GM21381 (cell line): ENCODE results near the gene CD200.
"Not testable (repeated sequence)": the region's sequence is repeated elsewhere in the genome, so short reads cannot be mapped to it uniquely, and the experiment has no call there.

Source experiments
- ATAC-seq: cut with Tn5 transposase; IDR thresholded peaks from one replicate; pipeline ENCODE4 v1.9.1; 2021; ENCODE audit warnings: mild to moderate bottlenecking, moderate library complexity; ENCODE audit not compliant: unreplicated experiment

CD200 gene

DNA sequence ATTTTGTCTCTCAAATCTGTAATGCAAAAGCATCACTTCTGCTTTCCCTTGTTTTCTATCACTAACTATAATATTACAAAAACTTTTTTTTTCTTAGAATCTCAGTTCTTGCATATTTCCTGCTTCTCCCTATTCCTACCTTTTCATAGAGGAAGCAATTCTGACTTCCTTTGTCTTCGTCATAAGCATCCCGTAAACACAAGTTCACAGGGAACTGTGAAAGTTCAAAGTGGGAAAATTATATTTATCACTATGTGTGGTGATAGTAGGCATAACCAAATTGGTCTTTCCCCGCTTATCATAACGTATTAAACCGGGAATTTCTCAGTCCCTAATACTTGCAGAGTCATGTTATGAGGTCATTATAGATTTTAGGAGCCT lies 22.3 kb downstream of the CD200 start:
- no peak for ATAC-seq

DNA sequence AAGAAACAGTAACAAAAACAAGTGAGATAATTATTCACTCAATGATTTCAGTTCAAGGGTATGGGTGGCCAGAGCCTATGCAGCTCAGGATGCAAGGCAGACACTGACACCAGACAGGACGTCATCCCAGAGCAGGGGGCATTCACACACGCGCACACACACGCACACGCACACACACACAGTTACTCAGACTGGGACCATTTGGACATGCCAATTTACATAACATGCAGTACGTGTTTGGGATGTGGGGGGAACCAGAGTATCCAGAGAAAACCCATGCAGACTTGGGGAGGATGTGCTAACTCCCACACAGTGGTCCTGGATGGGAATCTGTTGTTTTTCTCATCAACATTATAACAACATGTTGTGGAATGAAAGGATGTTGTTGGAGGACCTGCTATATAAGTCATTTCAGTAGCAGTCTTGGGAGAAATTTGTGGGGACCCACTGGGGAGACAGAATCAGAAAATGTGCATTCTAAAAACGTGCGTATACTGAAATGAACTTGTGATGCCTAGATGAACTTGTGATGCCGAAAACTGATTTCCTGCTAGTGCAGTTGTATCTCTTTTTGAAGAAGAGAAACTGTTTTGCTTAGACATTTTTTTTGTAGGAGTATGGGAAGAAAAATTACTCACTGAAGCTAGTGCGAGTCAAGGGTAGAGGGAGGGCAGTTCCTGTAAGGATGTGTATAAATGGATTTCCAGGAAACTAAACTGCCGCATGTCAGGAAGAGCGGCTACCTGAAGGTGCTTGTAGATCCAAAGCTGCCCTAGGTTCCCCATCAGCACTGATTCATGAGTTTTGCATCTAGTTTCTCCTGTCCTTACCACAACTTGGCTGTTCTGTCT lies 25.2 kb downstream of the CD200 start:
- ATAC-seq: no peak

DNA sequence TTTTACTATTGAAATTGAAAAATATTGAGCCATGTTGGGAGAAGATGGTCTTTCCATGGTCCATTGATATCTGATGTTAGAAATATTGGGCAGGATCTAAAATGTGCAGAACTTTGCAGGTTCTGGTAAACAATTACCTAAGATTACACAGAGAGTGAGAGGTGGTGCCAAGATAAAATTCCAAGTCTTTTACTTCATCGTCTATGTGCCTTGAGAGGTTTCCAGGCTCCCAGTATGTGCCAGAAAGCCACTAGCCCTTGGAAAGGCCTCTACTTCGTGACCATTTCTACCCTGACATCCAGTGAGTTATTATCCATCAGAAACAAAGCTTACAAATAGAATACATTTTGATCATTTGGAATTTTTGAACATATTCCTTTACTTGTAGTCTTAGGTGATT lies 27.6 kb downstream of the CD200 start:
- ATAC-seq: no peak

DNA sequence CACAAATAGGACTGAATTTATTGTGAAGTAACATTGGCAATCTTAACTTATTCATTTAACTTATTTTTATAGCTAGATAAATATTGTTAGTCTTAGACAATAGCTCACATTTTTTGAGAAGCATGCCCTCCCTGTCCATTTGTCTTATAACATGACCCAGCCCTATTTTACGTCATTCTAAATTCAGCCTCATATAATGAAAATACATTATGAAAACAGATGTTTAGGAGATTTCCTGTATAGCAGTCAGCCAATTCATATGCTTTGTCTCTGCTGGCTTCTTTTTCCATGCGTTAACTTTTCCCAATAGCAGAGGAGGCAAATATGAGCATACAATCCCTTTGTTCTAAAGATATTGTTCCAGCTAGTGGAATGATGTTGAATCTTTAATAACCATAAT lies 29.3 kb downstream of the CD200 start:
- ATAC-seq: no peak

DNA sequence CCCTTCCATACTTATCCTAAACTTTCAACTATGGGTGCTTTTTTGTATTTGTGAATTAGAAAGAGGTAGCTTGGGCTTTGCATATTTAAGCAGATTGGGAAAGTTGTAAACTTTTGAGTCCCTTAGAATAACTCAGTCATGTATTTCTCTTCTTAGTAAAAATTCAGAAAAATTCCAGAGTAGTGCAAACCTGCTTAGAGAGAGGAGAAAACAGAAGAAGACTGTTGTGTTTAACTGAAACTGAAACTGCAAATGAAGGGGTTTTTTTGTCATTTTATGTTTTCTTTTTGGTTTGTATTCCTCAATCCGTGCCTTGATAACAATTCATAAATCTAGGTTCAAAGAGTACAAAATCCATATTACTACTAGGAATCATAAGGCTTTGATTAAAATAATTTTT lies 31.3 kb downstream of the CD200 start:
- ATAC-seq: peak; percentile 49

DNA sequence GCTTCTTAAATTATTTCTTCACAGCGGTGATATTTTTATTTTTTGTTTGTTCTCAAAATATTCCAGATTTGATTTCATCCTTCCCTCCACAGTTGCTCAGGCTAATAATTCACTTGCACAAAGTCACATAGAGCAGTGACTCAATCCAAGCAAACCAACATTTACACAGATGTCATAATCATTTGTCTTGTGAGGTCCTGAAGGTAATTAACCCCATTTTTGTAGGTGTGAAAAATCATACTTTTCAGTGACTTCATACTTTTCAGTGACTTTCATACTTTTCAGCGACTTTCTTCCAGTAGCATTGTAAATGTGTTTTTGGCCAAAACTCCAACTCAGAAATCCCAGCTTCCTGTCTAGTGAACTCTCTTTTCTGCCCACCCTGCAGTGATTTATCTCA lies 32.1 kb downstream of the CD200 start:
- ATAC-seq: peak; percentile 46

DNA sequence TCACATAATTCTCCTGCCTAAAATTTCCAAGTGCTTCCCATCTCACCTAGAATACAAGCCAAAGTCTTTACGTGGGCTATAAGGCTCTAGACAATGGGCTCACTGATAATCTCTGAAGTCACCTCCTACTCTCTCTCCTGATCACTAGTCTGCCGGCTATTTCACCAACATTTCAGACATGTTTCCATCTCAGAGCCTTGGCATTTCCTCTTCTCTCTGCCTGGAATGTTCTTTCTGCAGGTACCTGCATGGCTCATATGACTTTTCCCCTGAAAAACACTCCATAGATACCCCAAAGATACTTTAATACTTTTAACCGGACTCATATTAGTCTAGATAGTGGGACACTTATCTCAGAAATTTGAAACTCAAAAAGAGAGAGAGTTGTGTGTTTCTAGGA lies 32.7 kb downstream of the CD200 start:
- no peak for ATAC-seq

DNA sequence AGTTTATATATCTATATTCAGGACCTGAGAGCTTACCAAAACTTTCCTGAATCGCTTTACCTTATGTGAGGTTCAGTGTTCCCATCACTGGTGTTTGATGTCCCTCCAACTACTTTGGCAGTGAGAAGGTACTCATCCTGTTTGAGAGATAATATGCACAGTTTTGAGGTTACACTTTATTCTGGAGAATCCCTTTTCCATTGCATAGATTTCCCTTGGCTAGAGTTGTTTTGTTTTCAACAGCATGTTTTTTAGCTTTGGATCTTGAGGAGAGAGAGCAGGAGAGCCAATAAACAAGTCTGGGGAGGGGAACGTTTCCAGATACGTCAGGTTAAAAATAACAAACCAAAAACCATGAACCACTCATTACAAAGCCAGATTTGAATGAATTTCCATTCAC lies 33.6 kb downstream of the CD200 start:
- ATAC-seq: no peak

DNA sequence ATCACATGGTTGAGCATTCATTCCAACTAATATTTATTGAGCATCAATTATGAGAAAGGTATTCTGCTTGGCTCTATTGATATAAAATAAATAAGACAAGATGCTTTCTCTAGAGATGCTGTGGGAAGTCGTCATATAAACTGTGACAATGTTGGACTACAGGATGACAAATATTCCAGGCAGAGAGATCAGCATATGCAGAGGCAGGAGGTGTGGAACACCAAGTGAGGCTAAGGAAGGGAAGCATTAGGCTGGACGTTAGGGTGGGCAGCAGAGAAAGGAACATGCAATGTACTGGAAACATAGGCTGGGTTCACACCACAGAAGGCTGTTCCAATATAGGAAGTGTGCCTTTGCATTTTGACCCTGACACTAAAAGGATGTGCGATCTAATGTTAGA lies 38.6 kb downstream of the CD200 start:
- no peak for ATAC-seq

DNA sequence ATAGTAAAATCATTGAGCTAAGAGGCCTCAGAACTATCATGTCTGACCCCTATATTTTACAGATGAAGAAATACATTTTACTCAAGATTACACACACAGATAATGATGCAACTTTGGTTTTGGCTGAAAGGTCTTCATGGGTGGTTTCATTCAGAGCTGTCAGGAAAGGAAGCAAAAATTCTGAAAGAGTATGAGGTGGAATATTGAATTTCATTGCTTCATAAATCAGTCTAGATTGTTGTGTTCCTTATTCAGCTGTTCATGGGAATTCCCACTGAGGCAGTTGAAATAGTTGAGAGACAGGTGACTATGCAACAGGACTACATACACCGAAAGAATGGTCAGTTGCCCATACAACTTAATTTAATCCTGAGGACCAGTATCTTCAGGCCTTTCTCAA lies 39.4 kb downstream of the CD200 start:
- ATAC-seq: no peak

DNA sequence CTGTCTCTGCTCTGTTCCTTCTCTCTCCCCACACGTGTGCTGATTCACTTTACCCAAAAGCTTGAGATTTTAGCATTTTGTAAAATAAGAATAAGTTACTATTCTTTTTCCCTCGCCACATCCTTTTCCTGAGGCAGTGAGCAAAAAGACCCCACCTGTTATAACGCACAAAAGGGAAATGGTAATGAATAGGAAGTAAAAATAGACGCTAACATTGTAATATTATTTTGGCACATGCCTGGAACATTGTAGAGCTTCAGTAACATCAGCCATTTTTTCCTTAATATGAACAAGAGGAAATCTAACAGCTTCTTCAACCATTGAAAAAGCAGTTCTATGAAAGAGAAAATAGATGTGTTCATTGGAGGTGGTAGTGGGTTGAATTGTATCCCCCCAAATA lies 40.5 kb downstream of the CD200 start:
- ATAC-seq: no peak

DNA sequence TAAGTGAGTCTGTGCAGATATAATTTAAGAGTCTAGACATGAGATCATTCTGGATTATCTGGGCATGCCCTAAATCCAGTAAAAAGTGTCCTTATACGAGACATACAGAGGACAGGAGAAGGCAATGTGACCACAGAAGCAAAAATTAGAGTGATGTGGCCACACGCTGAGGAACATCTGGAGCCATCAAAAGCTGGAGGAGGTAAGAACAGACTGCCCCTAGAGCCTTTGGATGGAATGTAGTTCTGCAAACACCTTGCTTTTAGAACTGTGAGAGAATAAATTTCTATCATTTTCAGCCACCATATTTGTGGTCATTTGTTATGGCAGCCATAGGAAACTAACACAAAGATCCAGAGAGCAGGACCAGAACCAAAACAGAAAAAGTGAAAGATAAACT lies 41.0 kb downstream of the CD200 start:
- no peak for ATAC-seq

DNA sequence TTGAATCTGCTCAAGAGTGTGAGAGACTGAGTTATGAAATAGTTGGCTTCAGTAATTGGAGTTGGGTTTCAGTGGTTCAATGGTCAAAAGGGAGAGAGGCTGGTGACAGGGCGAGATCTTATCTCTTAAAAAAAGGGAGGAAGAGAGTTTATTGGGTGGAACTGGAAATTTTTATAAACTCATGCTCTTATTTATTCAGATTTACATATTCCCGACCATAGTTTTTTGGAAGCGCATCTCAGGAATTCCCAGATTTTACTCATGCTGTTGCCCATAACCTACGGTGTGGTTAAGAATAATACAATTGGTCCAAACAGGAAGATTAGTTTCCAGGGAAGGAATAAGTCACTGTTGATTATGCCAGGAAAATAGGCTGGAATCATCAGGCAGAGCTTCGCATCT lies 41.4 kb downstream of the CD200 start:
- no peak for ATAC-seq

DNA sequence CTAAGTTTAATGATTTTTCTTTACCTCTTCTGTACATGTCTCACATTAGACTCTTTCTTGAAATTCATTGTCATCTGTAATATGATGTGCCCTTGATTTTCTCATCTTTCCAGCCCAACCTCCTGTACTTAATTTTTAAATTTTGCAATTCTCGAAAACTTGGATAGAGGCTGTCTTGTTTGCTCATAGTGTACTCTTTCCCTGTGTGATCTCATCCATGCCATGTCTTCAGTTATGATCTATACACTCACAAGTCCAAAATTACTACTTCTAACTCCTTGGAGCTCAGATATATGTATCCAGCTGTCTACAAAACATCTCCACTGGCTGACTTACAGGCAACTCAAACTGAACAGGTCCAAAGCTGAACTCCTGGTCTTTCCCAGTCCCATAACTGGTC lies 42.2 kb downstream of the CD200 start:
- no peak for ATAC-seq

DNA sequence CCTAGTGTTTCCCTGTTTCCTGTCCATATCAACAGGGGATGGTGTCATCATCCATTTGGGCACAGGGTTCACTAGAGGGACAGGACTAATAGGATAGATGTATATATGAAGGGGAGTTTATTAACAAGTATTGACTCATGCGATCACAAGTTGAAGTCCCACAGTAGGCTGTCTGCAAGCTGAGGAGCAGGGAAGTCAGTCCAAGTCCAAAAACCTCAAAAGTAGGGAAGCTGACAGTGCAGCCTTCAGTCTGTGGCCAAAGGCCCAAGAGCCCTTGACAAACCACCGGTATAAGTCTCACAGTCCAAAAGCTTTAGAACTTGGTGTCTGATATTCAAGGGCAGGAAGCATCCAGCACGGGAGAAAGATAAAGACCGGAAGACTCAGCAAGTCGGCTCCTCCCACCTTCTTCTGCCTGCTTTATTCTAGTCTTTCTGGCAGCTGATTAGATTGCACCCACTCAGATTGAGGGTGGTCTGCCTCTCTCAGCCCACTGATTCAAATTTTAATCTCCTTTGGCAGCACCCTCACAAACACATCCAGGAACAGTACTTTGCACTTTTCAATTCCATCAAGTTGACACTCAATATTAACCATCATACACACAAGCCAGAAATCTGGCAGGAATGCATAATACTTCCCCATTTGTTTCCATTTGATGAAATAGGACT lies 43.4 kb downstream of the CD200 start:
- no peak for ATAC-seq

DNA sequence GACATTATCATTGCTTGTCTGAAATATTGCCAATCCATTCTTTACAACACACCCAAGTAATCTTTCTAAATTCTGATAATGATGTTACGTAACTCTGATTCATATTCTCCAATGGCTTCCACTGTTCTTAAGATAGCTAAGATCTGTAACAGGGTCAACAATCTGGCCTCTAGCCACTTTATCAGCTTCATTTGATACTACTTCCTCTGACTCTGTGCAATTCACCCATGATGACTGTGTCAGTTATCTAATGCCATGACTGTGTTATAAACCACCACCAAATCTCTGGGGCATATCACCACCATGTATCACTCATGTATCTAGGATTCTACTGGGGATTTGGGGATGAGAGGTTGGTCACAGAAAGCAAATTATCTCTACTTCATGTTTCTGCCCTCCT lies 44.0 kb downstream of the CD200 start:
- no peak for ATAC-seq

DNA sequence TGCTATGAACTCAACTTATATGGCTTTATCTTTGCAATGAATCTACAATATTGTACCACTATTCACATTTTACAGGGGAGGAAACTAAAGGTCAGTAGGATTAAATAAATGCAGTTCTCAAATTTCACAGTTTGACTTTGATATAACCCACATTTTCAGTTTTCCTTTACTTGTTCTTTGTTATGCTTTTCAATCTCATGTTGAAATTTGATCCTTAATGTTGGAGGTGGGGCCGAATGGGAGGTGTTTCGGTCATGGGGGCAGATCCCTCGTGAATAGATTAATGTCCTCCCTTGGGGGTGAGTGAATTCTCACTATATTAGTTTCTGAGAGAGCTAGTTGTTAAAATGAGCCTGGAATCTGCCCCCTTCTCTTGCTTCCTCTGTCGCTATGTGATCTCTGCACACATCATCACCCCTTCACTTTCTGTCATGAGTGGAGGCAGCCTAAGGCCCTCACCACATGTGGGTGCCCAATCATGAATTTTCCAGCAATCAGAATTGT lies 44.7 kb downstream of the CD200 start:
- ATAC-seq: no peak

DNA sequence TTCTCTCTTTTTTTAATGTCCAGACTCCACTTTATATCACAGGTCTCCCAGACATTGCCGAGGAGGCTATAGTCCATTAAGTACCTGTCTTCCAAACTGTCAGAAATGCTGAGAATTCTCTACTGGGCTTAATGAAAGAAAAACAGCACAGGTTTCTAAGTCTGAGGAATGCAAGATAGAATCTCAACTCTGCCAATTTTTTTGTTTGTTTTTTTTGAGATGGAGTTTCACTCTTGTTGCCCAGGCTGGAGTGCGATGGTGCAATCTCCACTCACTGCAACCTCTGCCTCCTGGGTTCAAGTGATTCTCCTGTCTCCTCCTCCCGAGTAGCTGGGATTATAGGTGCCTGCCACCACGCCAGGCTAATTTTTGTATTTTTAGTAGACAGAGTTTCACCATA lies 45.4 kb downstream of the CD200 start:
- not testable (repeated sequence) for ATAC-seq

DNA sequence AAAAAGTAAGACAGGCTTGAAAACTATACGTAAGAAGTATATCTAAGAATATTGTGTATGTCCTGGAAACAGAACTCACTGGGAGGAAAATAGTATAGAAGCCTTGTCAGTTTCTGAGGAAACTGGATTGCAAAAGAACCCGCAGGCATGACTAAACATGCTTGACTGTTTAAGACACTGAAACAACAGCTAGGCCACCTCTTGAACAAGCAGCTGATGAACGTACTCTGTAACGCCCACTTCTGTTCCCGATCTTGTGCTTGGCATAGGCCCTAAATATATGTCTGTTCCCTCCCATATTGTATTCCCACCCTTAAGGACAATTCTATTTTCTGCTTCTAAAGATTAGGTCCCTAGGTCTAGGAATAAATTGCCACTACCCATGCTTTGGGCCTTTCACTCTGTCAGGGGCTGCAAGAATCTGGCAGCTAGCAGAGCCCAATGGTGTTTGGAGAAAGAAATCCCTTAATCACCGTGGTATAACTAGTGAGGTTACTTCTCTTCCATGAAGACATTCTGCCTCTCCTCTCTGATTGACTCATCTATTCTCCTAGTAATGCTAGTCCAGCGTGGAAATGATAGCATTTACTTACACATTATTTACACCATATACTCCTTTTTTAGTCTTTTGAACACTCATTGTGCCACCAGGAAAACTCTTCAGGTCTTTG lies 46.2 kb downstream of the CD200 start:
- ATAC-seq: no peak

DNA sequence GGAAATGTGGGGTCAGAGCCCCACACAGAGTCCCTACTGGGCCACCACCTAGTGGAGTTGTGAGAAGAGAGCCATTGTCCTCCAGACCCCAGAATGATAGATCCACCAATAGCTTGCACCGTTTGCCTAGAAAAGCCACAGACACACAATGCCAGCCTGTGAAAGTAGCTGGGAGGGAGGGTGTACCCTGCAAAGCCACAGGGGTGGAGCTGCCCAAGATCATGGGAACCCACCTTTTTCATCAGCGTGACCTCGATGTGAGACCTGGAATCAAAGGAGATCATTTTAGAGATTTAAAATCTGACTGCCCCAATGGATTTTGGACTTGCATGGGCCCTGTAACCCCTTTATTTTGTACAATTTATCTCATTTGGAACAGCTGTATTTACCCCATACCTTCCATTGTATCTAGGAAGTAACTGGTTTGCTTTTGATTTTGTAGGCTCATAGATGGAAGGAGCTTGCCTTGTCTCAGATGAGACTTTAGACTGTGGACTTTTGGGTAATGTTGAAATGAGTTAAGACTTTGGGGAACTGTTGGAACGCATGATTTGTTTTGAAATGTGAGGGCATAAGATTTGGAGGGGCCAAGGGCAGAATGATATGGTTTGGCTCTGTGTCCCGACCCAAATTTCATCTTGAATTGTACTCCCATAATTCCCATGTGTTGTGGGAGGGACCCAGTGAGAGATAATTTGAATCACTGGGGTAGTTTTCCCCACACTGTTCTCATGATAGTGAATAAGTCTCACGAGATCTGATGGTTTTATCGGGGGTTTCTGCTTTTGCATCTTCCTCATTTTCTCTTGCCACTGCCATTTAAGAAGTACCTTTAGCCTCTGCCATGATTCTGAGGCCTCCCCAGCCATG lies 49.0 kb downstream of the CD200 start:
- ATAC-seq: no peak
